HepG2 (cell line): ENCODE data around the gene CEBPA. TPM values are rescaled to one million over a fixed set of nuclear protein-coding genes. Genes with fewer than 3 reads are reported as not detected.

Experiments used
- CENPT ChIP-seq: sonication (generic); formaldehyde crosslinking; IDR thresholded peaks from 2 replicates; pipeline ENCODE4 v1.8.0; 2022; ENCODE audit warnings: low read depth, mild to moderate bottlenecking, moderate library complexity, missing genetic modification reagents
- ERF ChIP-seq: IDR thresholded peaks from 2 replicates; pipeline ENCODE4 v1.6.1; 2018; ENCODE audit warnings: missing biosample characterization, missing genetic modification reagents
- FIP1L1 ChIP-seq: fragments of 200-400 bp; formaldehyde crosslinking; IDR thresholded peaks from 2 replicates; pipeline ENCODE4 v1.6.1; 2018; ENCODE audit warnings: low read depth, mild to moderate bottlenecking, low read length, moderate library complexity, borderline replicate concordance; ENCODE audit not compliant: insufficient read depth
- GABPA ChIP-seq, 2 experiments: IDR thresholded peaks; 2 replicates each; pipeline ENCODE4 v1.6.1; 2011 to 2016; ENCODE audit warnings: low read depth in 2 of 2, low read length in 1 of 2, missing biosample characterization in 1 of 2, missing genetic modification characterization in 1 of 2
- HNF4A ChIP-seq: sonication (generic); formaldehyde crosslinking; IDR thresholded peaks from 2 replicates; pipeline ENCODE4 v1.4.0; 2020; ENCODE audit warnings: missing genetic modification reagents
- KDM5A ChIP-seq: fragments of 200-600 bp; sonication (generic); IDR thresholded peaks from 2 replicates; pipeline ENCODE4 v1.7.0; 2018; ENCODE audit warnings: antibody characterized with exemption, mild to moderate bottlenecking, low read length, borderline replicate concordance
- MTF1 ChIP-seq: sonication (generic); formaldehyde crosslinking; IDR thresholded peaks from 2 replicates; pipeline ENCODE4 v1.5.0; 2020; ENCODE audit warnings: missing genetic modification reagents
- NAIF1 ChIP-seq: sonication (generic); formaldehyde crosslinking; IDR thresholded peaks from 2 replicates; pipeline ENCODE4 v1.5.0; 2020; ENCODE audit warnings: mild to moderate bottlenecking, missing genetic modification reagents, borderline replicate concordance
- SALL1 ChIP-seq: sonication (generic); formaldehyde crosslinking; IDR thresholded peaks from 2 replicates; pipeline ENCODE4 v1.8.0; 2022; ENCODE audit warnings: mild to moderate bottlenecking, missing genetic modification reagents
- SIN3B ChIP-seq: fragments of 150-350 bp; IDR thresholded peaks from 2 replicates; pipeline ENCODE4 v1.6.1; 2014; ENCODE audit warnings: low read length
- TGIF2 ChIP-seq: IDR thresholded peaks from 2 replicates; pipeline ENCODE4 v1.6.1; 2016; ENCODE audit warnings: control low read depth, missing compliant biosample characterization
- ZBTB7B ChIP-seq: sonication (generic); formaldehyde crosslinking; IDR thresholded peaks from 2 replicates; pipeline ENCODE4 v1.4.0; 2020; ENCODE audit warnings: missing genetic modification reagents
- ZFP90 ChIP-seq: sonication (generic); formaldehyde crosslinking; IDR thresholded peaks from 2 replicates; pipeline ENCODE4 v1.8.0; 2022; ENCODE audit warnings: missing genetic modification reagents, mild to moderate bottlenecking, inconsistent platforms, borderline replicate concordance
- ZNF30 ChIP-seq: sonication (generic); formaldehyde crosslinking; IDR thresholded peaks from 2 replicates; pipeline ENCODE4 v1.5.0; 2020; ENCODE audit warnings: mild to moderate bottlenecking, missing genetic modification reagents
- ZNF333 ChIP-seq: sonication (generic); formaldehyde crosslinking; IDR thresholded peaks from 2 replicates; pipeline ENCODE4 v1.4.0; 2020; ENCODE audit warnings: mild to moderate bottlenecking, missing genetic modification reagents, borderline replicate concordance
- ZNF788 ChIP-seq: sonication (generic); formaldehyde crosslinking; IDR thresholded peaks from 2 replicates; pipeline ENCODE4 v1.5.0; 2020; ENCODE audit warnings: mild to moderate bottlenecking, missing genetic modification reagents, borderline replicate concordance
- ZNF790 ChIP-seq: sonication (generic); formaldehyde crosslinking; IDR thresholded peaks from 2 replicates; pipeline ENCODE4 v1.8.0; 2022; ENCODE audit warnings: missing genetic modification reagents, mild to moderate bottlenecking, borderline replicate concordance
- polyA plus RNA-seq, 8 experiments: library from polyadenylated mRNA; depleted of rRNA in 3 of 8; stranded (reverse) in 7 of 8; unstranded in 1 of 8; fragments of >200 nt; fragmentation: Illumina TruSeq in 4 of 8; extraction: Trizol in 4 of 8; gene quantifications; 2 replicates each; pipeline versions ENCODE4 v1.2.1 to v1.2.3, GENCODE V29; 2011 to 2016; ENCODE audit warnings: low read depth in 4 of 8, missing spikeins in 1 of 8, mixed read lengths in 1 of 8; ENCODE audit not compliant: insufficient read depth in 1 of 8
- total RNA-seq, 5 experiments: library from RNA; depleted of rRNA; stranded (reverse); fragments of >200 nt; fragmentation: Illumina TruSeq; extraction: Trizol; gene quantifications; 2 replicates each; pipeline ENCODE4 v1.2.3, GENCODE V29; 2016; ENCODE audit warnings: low read depth in 1 of 5
- TF ChIP-seq, protein P1 (sequence below), 2 experiments: sonication (generic) in 1 of 2; formaldehyde crosslinking in 1 of 2; IDR thresholded peaks; 2 replicates each; pipeline versions ENCODE4 v1.5.1 to v1.6.1; 2011 to 2020; ENCODE audit warnings: borderline replicate concordance in 1 of 2, low read depth in 1 of 2, low read length in 1 of 2, mild to moderate bottlenecking in 1 of 2, missing genetic modification reagents in 1 of 2, moderate library complexity in 1 of 2
- TF ChIP-seq, protein P2 (sequence below): sonication (generic); formaldehyde crosslinking; conservative IDR thresholded peaks from 2 replicates; pipeline ENCODE4 v1.4.0; 2020; ENCODE audit warnings: missing genetic modification reagents
- TF ChIP-seq, protein P3 (sequence below): sonication (generic); formaldehyde crosslinking; IDR thresholded peaks from 2 replicates; pipeline ENCODE4 v1.4.0; 2020; ENCODE audit warnings: mild to moderate bottlenecking, missing genetic modification reagents

CEBPA gene
- total and polyA plus RNA-seq, 2 of the 13 experiments (the other 11 are each of a cell fraction or from before 2014, with no cell fraction given) = 24.8 to 103 TPM

DNA sequence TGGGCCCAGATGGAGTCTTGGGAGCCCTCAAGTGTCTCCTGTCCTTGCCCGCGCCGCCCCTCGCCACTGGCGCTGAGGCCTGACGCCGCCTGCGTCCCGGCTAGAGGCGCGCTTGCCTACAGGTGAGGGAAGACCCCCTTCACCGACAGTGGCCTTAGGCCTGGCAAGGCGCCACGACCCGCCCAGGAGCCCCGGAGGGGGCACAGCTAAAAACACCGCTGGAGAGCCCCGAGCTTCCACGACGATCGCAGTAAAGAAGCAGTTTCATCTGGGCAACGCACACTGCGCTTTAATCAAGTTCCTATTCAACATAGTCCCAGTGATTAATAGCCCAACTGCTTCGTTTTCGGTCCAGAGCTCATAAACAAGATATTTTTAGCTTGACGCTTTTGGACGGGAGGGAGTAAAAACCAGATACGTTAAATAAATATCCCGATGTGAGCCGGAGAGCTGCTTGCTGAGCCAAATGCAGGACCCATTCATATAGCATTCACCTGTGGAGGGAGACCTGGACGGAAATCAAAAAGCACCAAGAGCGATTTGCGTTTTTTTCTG is 1.5 kb upstream of the CEBPA start (continued):
- TF ChIP-seq, protein P1, sequence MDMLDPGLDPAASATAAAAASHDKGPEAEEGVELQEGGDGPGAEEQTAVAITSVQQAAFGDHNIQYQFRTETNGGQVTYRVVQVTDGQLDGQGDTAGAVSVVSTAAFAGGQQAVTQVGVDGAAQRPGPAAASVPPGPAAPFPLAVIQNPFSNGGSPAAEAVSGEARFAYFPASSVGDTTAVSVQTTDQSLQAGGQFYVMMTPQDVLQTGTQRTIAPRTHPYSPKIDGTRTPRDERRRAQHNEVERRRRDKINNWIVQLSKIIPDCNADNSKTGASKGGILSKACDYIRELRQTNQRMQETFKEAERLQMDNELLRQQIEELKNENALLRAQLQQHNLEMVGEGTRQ (IDR thresholded peaks at IDR 0.05; ENCODE audit: low read depth, low read length) = no peak
- TF ChIP-seq, protein P1 (CRISPR knock-in tag; IDR thresholded peaks at IDR 0.05; ENCODE audit: borderline replicate concordance) = no peak
- no peak for TF ChIP-seq FIP1L1
- no peak for TF ChIP-seq CENPT
- TF ChIP-seq, protein P2, sequence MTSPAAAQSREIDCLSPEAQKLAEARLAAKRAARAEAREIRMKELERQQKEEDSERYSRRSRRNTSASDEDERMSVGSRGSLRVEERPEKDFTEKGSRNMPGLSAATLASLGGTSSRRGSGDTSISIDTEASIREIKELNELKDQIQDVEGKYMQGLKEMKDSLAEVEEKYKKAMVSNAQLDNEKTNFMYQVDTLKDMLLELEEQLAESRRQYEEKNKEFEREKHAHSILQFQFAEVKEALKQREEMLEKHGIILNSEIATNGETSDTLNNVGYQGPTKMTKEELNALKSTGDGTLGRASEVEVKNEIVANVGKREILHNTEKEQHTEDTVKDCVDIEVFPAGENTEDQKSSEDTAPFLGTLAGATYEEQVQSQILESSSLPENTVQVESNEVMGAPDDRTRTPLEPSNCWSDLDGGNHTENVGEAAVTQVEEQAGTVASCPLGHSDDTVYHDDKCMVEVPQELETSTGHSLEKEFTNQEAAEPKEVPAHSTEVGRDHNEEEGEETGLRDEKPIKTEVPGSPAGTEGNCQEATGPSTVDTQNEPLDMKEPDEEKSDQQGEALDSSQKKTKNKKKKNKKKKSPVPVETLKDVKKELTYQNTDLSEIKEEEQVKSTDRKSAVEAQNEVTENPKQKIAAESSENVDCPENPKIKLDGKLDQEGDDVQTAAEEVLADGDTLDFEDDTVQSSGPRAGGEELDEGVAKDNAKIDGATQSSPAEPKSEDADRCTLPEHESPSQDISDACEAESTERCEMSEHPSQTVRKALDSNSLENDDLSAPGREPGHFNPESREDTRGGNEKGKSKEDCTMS = no peak
- no peak for TF ChIP-seq ZBTB7B (CRISPR knock-in tag)
- TF ChIP-seq SIN3B = no peak
- no peak for TF ChIP-seq NAIF1 (CRISPR knock-in tag)
- no peak for TF ChIP-seq KDM5A
- TF ChIP-seq ZNF788 (CRISPR knock-in tag) = 0 out of 2 replicates have a peak, but pooled peaks have one; percentile 5
- TF ChIP-seq MTF1 (CRISPR knock-in tag) = no peak
- TF ChIP-seq GABPA (IDR thresholded peaks at IDR 0.05; ENCODE audit: low read depth, low read length) = no peak
- no peak for TF ChIP-seq GABPA (CRISPR knock-in tag; IDR thresholded peaks at IDR 0.05; ENCODE audit: low read depth)
- no peak for TF ChIP-seq ZFP90 (CRISPR knock-in tag)
- TF ChIP-seq ERF (CRISPR knock-in tag) = no peak
- no peak for TF ChIP-seq ZNF30
- TF ChIP-seq TGIF2 (CRISPR knock-in tag) = no peak
- no peak for TF ChIP-seq ZNF790 (CRISPR knock-in tag)
- TF ChIP-seq SALL1 = peak; percentile 20; the same call in 1 of the 2 replicates
- TF ChIP-seq ZNF333 (CRISPR knock-in tag) = no peak
- TF ChIP-seq, protein P3, sequence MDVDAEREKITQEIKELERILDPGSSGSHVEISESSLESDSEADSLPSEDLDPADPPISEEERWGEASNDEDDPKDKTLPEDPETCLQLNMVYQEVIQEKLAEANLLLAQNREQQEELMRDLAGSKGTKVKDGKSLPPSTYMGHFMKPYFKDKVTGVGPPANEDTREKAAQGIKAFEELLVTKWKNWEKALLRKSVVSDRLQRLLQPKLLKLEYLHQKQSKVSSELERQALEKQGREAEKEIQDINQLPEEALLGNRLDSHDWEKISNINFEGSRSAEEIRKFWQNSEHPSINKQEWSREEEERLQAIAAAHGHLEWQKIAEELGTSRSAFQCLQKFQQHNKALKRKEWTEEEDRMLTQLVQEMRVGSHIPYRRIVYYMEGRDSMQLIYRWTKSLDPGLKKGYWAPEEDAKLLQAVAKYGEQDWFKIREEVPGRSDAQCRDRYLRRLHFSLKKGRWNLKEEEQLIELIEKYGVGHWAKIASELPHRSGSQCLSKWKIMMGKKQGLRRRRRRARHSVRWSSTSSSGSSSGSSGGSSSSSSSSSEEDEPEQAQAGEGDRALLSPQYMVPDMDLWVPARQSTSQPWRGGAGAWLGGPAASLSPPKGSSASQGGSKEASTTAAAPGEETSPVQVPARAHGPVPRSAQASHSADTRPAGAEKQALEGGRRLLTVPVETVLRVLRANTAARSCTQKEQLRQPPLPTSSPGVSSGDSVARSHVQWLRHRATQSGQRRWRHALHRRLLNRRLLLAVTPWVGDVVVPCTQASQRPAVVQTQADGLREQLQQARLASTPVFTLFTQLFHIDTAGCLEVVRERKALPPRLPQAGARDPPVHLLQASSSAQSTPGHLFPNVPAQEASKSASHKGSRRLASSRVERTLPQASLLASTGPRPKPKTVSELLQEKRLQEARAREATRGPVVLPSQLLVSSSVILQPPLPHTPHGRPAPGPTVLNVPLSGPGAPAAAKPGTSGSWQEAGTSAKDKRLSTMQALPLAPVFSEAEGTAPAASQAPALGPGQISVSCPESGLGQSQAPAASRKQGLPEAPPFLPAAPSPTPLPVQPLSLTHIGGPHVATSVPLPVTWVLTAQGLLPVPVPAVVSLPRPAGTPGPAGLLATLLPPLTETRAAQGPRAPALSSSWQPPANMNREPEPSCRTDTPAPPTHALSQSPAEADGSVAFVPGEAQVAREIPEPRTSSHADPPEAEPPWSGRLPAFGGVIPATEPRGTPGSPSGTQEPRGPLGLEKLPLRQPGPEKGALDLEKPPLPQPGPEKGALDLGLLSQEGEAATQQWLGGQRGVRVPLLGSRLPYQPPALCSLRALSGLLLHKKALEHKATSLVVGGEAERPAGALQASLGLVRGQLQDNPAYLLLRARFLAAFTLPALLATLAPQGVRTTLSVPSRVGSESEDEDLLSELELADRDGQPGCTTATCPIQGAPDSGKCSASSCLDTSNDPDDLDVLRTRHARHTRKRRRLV = 0 out of 2 replicates have a peak, but pooled peaks have one; percentile 6
- no peak for TF ChIP-seq HNF4A
